ENCODE data around the gene STT3B.

STT3B gene

DNA sequence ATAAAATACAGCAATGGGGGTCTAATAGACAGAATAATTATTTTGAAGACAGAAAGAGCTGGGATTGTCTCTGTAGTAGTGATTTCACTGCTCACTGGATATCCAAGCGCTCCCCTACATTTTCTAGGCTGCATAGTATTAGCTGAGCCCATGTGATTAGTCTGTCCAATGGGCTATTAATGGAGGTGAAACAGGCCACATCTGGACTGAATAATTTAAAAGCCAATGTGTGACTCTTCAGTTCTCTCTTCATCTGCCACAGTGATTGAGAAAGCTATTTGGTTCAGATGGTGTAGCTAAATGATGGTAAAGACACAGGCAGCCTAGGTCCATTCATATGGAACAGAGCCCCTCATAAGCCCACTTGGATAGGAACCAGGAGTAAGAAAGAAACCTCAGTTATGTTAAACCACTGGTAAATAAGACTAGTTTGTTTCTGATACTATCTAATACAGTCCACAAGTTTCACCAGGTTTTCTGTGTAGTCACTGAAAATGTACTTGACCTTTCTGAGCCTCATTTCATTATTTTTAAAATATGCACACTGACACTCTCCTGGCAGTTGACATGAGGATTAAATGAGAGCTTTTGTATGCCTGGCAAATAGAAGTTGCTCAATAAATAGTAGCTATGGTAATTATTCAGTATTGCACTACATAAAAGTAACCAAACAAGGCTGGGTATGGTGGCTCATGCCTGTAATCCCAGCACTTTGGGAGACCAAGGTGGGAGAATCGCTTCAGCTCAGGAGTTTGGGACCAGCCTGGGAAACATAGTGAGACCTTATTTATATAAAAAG, 17.0 kb upstream of the STT3B start:
- H3K4me3 ChIP-seq (ENCODE audit: low read depth, low read length): no peak overlapping the region
- POLR2A ChIA-PET: no interaction called here
- TF ChIP-seq ZNF157 (tag by site-specific recombination; IDR thresholded peaks at IDR 0.05) (no peak), ZNF354C (tag by site-specific recombination; IDR thresholded peaks at IDR 0.05; ENCODE audit: borderline replicate concordance, low read depth) (no peak), ZNF404 (tag by site-specific recombination; IDR thresholded peaks at IDR 0.05) (no peak), ZNF114 (tag by site-specific recombination; IDR thresholded peaks at IDR 0.05) (no peak), ZNF155 (tag by site-specific recombination; IDR thresholded peaks at IDR 0.05) (no peak), ZNF324 (tag by site-specific recombination; IDR thresholded peaks at IDR 0.05) (no peak), ZNF548 (tag by site-specific recombination; IDR thresholded peaks at IDR 0.05) (no peak), ZNF274 (IDR thresholded peaks at IDR 0.05; ENCODE audit: low read length) (no peak), ZNF274 (tag by site-specific recombination; IDR thresholded peaks at IDR 0.05; ENCODE audit: borderline replicate concordance) (no peak), SETDB1 (IDR thresholded peaks at IDR 0.05; ENCODE audit: insufficient read length, low read length) (no peak), ZNF660 (tag by site-specific recombination; IDR thresholded peaks at IDR 0.05) (no peak), ZFP3 (tag by site-specific recombination; IDR thresholded peaks at IDR 0.05; ENCODE audit: low read depth) (no peak), ZFP37 (tag by site-specific recombination; IDR thresholded peaks at IDR 0.05) (no peak), ZNF184 (tag by site-specific recombination; IDR thresholded peaks at IDR 0.05) (no peak), ZNF707 (tag by site-specific recombination; IDR thresholded peaks at IDR 0.05) (no peak), TCF7L2 (IDR thresholded peaks at IDR 0.05; ENCODE audit: borderline replicate concordance, low read depth, low read length) (no peak)
- TF ChIP-seq, protein P1, sequence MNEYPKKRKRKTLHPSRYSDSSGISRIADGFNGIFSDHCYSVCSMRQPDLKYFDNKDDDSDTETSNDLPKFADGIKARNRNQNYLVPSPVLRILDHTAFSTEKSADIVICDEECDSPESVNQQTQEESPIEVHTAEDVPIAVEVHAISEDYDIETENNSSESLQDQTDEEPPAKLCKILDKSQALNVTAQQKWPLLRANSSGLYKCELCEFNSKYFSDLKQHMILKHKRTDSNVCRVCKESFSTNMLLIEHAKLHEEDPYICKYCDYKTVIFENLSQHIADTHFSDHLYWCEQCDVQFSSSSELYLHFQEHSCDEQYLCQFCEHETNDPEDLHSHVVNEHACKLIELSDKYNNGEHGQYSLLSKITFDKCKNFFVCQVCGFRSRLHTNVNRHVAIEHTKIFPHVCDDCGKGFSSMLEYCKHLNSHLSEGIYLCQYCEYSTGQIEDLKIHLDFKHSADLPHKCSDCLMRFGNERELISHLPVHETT (tag by site-specific recombination; IDR thresholded peaks at IDR 0.05): no peak
- TF ChIP-seq, protein P2, sequence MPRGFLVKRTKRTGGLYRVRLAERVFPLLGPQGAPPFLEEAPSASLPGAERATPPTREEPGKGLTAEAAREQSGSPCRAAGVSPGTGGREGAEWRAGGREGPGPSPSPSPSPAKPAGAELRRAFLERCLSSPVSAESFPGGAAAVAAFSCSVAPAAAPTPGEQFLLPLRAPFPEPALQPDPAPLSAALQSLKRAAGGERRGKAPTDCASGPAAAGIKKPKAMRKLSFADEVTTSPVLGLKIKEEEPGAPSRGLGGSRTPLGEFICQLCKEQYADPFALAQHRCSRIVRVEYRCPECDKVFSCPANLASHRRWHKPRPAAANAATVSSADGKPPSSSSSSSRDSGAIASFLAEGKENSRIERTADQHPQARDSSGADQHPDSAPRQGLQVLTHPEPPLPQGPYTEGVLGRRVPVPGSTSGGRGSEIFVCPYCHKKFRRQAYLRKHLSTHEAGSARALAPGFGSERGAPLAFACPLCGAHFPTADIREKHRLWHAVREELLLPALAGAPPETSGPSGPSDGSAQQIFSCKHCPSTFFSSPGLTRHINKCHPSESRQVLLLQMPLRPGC (tag by site-specific recombination; IDR thresholded peaks at IDR 0.05): no peak
- TF ChIP-seq, protein P3, sequence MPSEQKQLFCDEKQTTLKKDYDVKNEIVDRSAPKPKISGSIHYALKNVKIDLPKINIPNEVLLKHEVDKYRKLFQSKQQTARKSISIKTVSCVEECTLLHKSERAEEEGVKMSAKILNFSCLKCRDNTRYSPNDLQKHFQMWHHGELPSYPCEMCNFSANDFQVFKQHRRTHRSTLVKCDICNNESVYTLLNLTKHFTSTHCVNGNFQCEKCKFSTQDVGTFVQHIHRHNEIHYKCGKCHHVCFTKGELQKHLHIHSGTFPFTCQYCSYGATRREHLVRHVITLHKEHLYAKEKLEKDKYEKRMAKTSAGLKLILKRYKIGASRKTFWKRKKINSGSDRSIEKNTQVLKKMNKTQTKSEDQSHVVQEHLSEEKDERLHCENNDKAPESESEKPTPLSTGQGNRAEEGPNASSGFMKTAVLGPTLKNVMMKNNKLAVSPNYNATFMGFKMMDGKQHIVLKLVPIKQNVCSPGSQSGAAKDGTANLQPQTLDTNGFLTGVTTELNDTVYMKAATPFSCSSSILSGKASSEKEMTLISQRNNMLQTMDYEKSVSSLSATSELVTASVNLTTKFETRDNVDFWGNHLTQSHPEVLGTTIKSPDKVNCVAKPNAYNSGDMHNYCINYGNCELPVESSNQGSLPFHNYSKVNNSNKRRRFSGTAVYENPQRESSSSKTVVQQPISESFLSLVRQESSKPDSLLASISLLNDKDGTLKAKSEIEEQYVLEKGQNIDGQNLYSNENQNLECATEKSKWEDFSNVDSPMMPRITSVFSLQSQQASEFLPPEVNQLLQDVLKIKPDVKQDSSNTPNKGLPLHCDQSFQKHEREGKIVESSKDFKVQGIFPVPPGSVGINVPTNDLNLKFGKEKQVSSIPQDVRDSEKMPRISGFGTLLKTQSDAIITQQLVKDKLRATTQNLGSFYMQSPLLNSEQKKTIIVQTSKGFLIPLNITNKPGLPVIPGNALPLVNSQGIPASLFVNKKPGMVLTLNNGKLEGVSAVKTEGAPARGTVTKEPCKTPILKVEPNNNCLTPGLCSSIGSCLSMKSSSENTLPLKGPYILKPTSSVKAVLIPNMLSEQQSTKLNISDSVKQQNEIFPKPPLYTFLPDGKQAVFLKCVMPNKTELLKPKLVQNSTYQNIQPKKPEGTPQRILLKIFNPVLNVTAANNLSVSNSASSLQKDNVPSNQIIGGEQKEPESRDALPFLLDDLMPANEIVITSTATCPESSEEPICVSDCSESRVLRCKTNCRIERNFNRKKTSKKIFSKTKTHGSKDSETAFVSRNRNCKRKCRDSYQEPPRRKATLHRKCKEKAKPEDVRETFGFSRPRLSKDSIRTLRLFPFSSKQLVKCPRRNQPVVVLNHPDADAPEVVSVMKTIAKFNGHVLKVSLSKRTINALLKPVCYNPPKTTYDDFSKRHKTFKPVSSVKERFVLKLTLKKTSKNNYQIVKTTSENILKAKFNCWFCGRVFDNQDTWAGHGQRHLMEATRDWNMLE (tag by site-specific recombination; conservative IDR thresholded peaks at IDR 0.05; ENCODE audit: low read depth): no peak
- TF ChIP-seq, protein P4, sequence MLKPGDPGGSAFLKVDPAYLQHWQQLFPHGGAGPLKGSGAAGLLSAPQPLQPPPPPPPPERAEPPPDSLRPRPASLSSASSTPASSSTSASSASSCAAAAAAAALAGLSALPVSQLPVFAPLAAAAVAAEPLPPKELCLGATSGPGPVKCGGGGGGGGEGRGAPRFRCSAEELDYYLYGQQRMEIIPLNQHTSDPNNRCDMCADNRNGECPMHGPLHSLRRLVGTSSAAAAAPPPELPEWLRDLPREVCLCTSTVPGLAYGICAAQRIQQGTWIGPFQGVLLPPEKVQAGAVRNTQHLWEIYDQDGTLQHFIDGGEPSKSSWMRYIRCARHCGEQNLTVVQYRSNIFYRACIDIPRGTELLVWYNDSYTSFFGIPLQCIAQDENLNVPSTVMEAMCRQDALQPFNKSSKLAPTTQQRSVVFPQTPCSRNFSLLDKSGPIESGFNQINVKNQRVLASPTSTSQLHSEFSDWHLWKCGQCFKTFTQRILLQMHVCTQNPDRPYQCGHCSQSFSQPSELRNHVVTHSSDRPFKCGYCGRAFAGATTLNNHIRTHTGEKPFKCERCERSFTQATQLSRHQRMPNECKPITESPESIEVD (tag by site-specific recombination; IDR thresholded peaks at IDR 0.05): no peak
- no peaks in the 10 kb centered on the region for H3K36me3 ChIP-seq (ENCODE audit: control insufficient read depth in 2 of 2, insufficient read depth in 1 of 2, low read length in 2 of 2)
- H3K27ac ChIP-seq (ENCODE audit: extremely low read depth, low read depth, low read length): no peak overlapping the region
- H3K4me1 ChIP-seq (ENCODE audit: control insufficient read depth, insufficient read depth, low read length): no peaks in the 10 kb centered on the region
- CTCF ChIA-PET: no interaction called here
- no peaks in the 10 kb centered on the region for H3K9me3 ChIP-seq (ENCODE audit: control insufficient read depth, insufficient read depth, low read depth, low read length)

All from HEK293 (cell line).